ENCODE measurements around the gene POU2AF3. TPM values are rescaled to one million over a fixed set of nuclear protein-coding genes. Genes with fewer than 3 reads are reported as not detected.

POU2AF3 gene
- total RNA-seq, 1 experiment from 2014 or later, result 8.6 TPM

GRCh38 chr11:111357150-111358037 lies 59.0 kb downstream of the POU2AF3 start:
- Mint-ChIP-seq H3K27ac (ENCODE audit: unreplicated experiment) (no peak overlapping the region), H3K9me3 (ENCODE audit: unreplicated experiment) (peaks cover 14% of the 10 kb centered on the region), H3K36me3 (ENCODE audit: insufficient read depth, unreplicated experiment) (peaks cover 2% of the 10 kb centered on the region), H3K4me1 (ENCODE audit: low read depth, unreplicated experiment) (peaks cover 45% of the 10 kb centered on the region), H3K4me3 (ENCODE audit: unreplicated experiment) (no peak overlapping the region), H3K27me3 (ENCODE audit: insufficient read depth, unreplicated experiment) (no peaks in the 10 kb centered on the region)
- intact Hi-C loops (cut with micrococcal nuclease; ENCODE audit: unreplicated experiment), result no loop called here
- no peaks in the 10 kb centered on the region for H3K36me3 ChIP-seq (ENCODE audit: control insufficient read depth, insufficient read depth, low read length)
- BruUV-seq (replicated peaks), result no TSS peak
- DNase-seq, result peak in 1 of 2 experiments; percentile 50
- 0 out of 2 replicates have a peak, but pooled peaks cover 4% of the 10 kb centered on the region for H3K9me3 ChIP-seq
- ChIA-PET CTCF (interaction anchor here (1.9 kb wide), 1 partner anchor 66 kb away, joined by 6 read pairs; no protein-coding TSS in a partner anchor), POLR2A (interaction anchor here (0.8 kb wide), 1 partner anchor 54 kb away, joined by 3 read pairs; no protein-coding TSS in a partner anchor)
- H3K4me1 ChIP-seq, result peaks cover 80% of the 10 kb centered on the region
- peak in 1 of 2 experiments; percentile 15 for TF ChIP-seq CTCF (IDR thresholded peaks at IDR 0.05; ENCODE audit: insufficient read depth in 1 of 2, low read depth in 1 of 2, low read length in 1 of 2, severe bottlenecking in 1 of 2, unreplicated experiment in 1 of 2)
- H3K4me3 ChIP-seq (ENCODE audit: low read depth, low read length), result no peak overlapping the region
- H3K27me3 ChIP-seq (replicated peaks; ENCODE audit: control insufficient read depth, insufficient read depth, low read length), result no peaks in the 10 kb centered on the region

Small RNAs within 50 kb of the gene (microRNA-seq; reads per million reads assigned to microRNA genes)
- not detected for gene MIR4491

Other genes starting within 250 kb of the POU2AF3 start
- not detected in 2 replicates for gene POU2AF2, start 52.8 kb upstream of the POU2AF3 start, total RNA-seq (2022)
- 1.1 and 2.7 TPM in 2 replicates for gene POU2AF1, start 80.7 kb downstream of the POU2AF3 start, total RNA-seq (2022)
- gene BTG4, start 213.8 kb downstream of the POU2AF3 start, total RNA-seq (2022), result 0.61 and 1.2 TPM in 2 replicates
- not detected in 2 replicates for gene HOATZ, start 216.2 kb downstream of the POU2AF3 start, total RNA-seq (2022)
- 0.79 and 1.6 TPM in 2 replicates for gene LAYN, start 242.2 kb downstream of the POU2AF3 start, total RNA-seq (2022)

All from Caco-2 (cell line).